ENCODE results near the gene E2F4. TPM values are rescaled to one million over a fixed set of nuclear protein-coding genes. Genes with fewer than 3 reads are reported as not detected.

Gene E2F4
- total and polyA plus RNA-seq, 2 of the 13 experiments (the other 11 are each of a cell fraction or from before 2014, with no cell fraction given) = 84.8 to 91.2 TPM

- TF ChIP-seq ZBED4 (CRISPR knock-in tag; IDR thresholded peaks at IDR 0.05; ENCODE audit: borderline replicate concordance) (peak; percentile 74), ZNF414 (CRISPR knock-in tag; IDR thresholded peaks at IDR 0.05) (0 out of 2 replicates have a peak, but pooled peaks have one; percentile 73), TFAP4 (IDR thresholded peaks at IDR 0.05; ENCODE audit: borderline replicate concordance, low read depth) (no peak; the same call in 1 of the 2 replicates), MIXL1 (CRISPR knock-in tag; IDR thresholded peaks at IDR 0.05) (peak; percentile 93), CERS6 (CRISPR knock-in tag; IDR thresholded peaks at IDR 0.05) (peak; percentile 45; the same call in 1 of the 2 replicates), MAFF (IDR thresholded peaks at IDR 0.05; ENCODE audit: low read depth, low read length) (0 out of 2 replicates have a peak, but pooled peaks have one; percentile 6), MIER2 (CRISPR knock-in tag; IDR thresholded peaks at IDR 0.05) (peak; percentile 100), ZNF383 (CRISPR knock-in tag; IDR thresholded peaks at IDR 0.05; ENCODE audit: borderline replicate concordance) (no peak), NCOA2 (CRISPR knock-in tag; IDR thresholded peaks at IDR 0.05) (peak; percentile 64; the same call in 1 of the 2 replicates), SRSF9 (IDR thresholded peaks at IDR 0.05; ENCODE audit: borderline replicate concordance, insufficient read depth, low read depth, low read length, poor library complexity, severe bottlenecking) (no peak), FOXP4 (CRISPR knock-in tag; IDR thresholded peaks at IDR 0.05) (peak; percentile 74), NR2F1 (CRISPR knock-in tag; IDR thresholded peaks at IDR 0.05) (0 out of 4 replicates have a peak, but pooled peaks of 1 of the 2 experiments have one; percentile 64), MED13 (CRISPR knock-in tag; IDR thresholded peaks at IDR 0.05) (peak; percentile 84), RAD21 (CRISPR knock-in tag; IDR thresholded peaks at IDR 0.05) (peak; percentile 96), FOXO1 (CRISPR knock-in tag; IDR thresholded peaks at IDR 0.05) (peak; percentile 85), TBX2 (CRISPR knock-in tag; IDR thresholded peaks at IDR 0.05; ENCODE audit: borderline replicate concordance) (peak; percentile 80), ZEB1 (IDR thresholded peaks at IDR 0.05; ENCODE audit: insufficient replicate concordance, low read depth) (no peak)
Measured at GRCh38 chr16:67184995-67185650, 6.8 kb upstream of the E2F4 start (continued).
